Measurements from ENCODE around the gene MUL1. TPM values are rescaled to one million over a fixed set of nuclear protein-coding genes. Genes with fewer than 3 reads are reported as not detected.

The MUL1 gene
- polyA plus RNA-seq, 2 of the 4 experiments (the other 2 are of a cell fraction) = 20.0 to 24.5 TPM

DNA sequence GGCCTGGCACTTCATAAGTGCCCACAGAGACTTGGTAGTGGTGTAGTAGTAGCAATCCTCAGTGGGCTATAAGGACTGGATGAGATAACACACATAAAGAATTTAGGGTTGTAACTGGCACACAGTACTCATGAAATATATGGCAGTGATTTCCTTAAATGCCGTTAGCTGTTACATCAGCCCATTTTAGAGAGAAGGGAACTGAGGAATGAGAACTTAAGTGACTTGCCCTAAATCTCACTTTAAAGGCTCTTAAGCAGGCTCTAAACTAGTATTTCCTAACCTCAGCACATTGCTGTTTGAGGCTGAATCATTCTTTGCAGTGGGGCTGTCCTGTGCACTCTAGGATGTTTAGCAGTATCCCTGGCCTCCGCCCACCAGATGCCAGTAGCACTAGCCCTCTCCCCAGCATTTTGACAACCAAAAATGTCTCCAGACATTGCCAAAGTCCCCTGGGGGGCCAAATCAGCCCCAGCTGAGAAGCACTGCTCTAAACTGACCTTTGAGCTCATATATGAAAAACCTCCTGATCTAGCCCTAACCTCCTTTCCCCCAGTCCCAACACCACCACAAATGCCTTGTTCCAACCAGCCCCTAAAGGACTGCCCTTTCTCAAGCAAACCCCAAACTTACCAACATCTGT is 33.5 kb downstream of the MUL1 start:
- FAIRE-seq = no peak
- Histone ChIP-seq H3K9me3 (no peaks in the 10 kb centered on the region), H3K4me2 (peak overlapping the region; percentile 86), H3K27ac (peak overlapping the region; percentile 98 to 99), H3K4me3 (0 out of 3 replicates have a peak overlapping the region, but pooled peaks have one; percentile 6), H3K4me1 (peaks cover 74% of the 10 kb centered on the region)
- DNase-seq (ENCODE audit: low read depth in 1 of 2, low spot score in 1 of 2) = peak in 1 of 2 experiments; percentile 45
- WGBS (ENCODE audit: missing lambda C conversion rate) = 41% methylated on average over 2 of the region's 2 CpGs
- CTCF ChIA-PET = interaction anchor here (1.5 to 2.7 kb wide), 2 partner anchors 9 to 19 kb away, joined by 7 to 15 read pairs; no protein-coding TSS in a partner anchor
- ATAC-seq = peak; percentile 44 to 56; a peak in 4 of 6 replicates
- TF ChIP-seq NR3C1 (IDR thresholded peaks at IDR 0.05) (no peak), RCOR1 (IDR thresholded peaks at IDR 0.05; ENCODE audit: low read depth, low read length) (no peak), HOXB13 (CRISPR knock-in tag; IDR thresholded peaks at IDR 0.05; ENCODE audit: low read depth) (no peak), RAD21 (conservative IDR thresholded peaks at IDR 0.05 in 1 of 2, IDR thresholded peaks at IDR 0.05 in 1 of 2) (no peak), RNF2 (IDR thresholded peaks at IDR 0.05; ENCODE audit: borderline replicate concordance, low read depth) (no peak), KDM1A (IDR thresholded peaks at IDR 0.05; ENCODE audit: low read depth) (peak; percentile 57; the same call in 1 of the 2 replicates), NPAS2 (CRISPR knock-in tag; IDR thresholded peaks at IDR 0.05; ENCODE audit: borderline replicate concordance) (no peak), ZSCAN20 (CRISPR knock-in tag; IDR thresholded peaks at IDR 0.05) (no peak)
- POLR2A ChIA-PET = interaction anchor here (2.0 kb wide), 1 partner anchor 10 kb away, joined by 21 read pairs; the partner anchor contains the start of gene CAMK2N1

DNA sequence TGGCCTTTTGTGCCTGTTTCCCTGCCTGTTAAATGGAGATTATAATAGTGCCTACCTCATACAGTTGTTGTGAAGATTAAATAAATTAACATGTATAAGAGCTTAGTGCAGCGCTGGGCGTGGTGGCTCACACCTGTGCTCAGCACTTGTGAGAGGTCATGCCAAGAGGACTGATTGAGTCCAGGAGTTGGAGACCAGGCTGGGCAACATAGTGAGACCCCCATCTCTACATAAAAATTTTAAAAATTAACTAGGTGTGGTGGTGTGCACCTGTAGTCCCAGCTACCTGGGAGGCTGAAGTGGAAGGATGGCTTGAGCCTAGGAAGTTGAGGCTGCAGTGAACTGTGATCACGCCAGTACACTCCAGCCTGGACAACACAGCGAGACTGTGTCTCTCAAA is 34.1 kb downstream of the MUL1 start:
- POLR2A ChIA-PET = interaction anchor here (0.8 to 2.0 kb wide), 2 partner anchors 11 to 16 kb away, joined by 3 to 21 read pairs; partner anchors contain the start of gene CAMK2N1
- CTCF ChIA-PET = interaction anchor here (0.8 to 2.7 kb wide), 4 partner anchors 10 to 43 kb away, joined by 4 to 15 read pairs (median 6); no protein-coding TSS in a partner anchor
- ATAC-seq (no peak), FAIRE-seq (no peak), DNase-seq (ENCODE audit: low read depth in 1 of 2, low spot score in 1 of 2) (no peak)
- Histone ChIP-seq H3K9me3 (no peaks in the 10 kb centered on the region), H3K4me3 (no peak overlapping the region), H3K4me1 (peaks cover 69% of the 10 kb centered on the region), H3K27ac (peak overlapping the region; percentile 98 to 99), H3K4me2 (peak overlapping the region; percentile 86)
- WGBS (ENCODE audit: missing lambda C conversion rate) = 94% methylated on average over 4 of the region's 4 CpGs
- TF ChIP-seq SMC3 (IDR thresholded peaks at IDR 0.05) = no peak
- TF ChIP-seq ZSCAN20 (CRISPR knock-in tag; IDR thresholded peaks at IDR 0.05) = no peak
- no peak for TF ChIP-seq FOSB (CRISPR knock-in tag; IDR thresholded peaks at IDR 0.05)
- TF ChIP-seq CHD2 (IDR thresholded peaks at IDR 0.05; ENCODE audit: low read length, partially characterized antibody) = no peak
- TF ChIP-seq HOXB13 (CRISPR knock-in tag; IDR thresholded peaks at IDR 0.05; ENCODE audit: low read depth) = no peak
- no peak for TF ChIP-seq HOXB5 (CRISPR knock-in tag; IDR thresholded peaks at IDR 0.05)
- TF ChIP-seq EP300 (IDR thresholded peaks at IDR 0.05) = no peak
- TF ChIP-seq KDM5A (IDR thresholded peaks at IDR 0.05) = no peak
- no peak for TF ChIP-seq BCL3 (IDR thresholded peaks at IDR 0.05)
- no peak for TF ChIP-seq HDAC2 (IDR thresholded peaks at IDR 0.05)

DNA sequence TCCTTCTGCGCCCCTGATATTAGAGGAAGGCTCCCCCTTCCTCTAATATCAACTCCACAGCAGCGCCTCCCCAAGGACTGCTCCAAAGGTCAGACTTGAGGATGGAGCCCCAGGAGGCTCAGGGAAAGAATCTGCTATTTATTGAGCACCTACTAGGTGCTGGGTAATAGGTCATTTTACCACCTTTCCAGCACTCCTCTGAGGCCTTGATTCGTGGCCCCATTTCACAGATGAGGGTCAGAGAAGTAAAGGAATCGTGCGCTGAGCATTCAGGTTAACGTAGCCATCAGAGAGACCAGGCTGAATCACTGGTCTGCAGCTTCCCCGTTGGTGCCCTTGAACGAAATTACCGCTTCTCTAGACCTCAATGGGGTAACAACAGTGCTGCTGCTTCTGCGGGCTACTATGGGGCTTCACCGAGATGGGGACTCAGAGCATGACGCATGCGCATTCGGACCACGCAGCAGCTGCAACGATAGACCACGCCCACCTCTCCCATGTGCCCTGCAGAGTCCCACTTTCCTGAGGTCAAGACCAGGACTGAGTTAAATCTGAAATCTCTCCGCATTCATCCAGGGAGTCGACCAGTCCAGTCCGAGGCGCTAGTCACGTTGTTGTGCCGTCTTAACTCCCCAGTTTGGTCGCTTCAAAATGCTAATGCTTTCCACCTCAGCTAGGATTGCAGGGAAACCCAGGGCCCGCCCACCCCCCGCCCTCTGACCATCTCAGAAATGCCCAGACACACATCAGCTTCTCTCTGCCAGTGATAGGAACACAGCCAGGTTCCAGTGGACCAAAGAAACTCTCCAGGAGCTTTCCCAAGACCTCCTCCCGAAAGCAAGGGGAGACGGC is 34.9 kb downstream of the MUL1 start:
- ChIA-PET POLR2A (interaction anchor here (0.7 to 2.0 kb wide), 3 partner anchors 12 to 39 kb away, joined by 3 to 21 read pairs (median 3); partner anchors contain the start of gene CAMK2N1), CTCF (interaction anchor here (0.8 to 2.7 kb wide), 5 partner anchors 11 to 110 kb away, joined by 3 to 15 read pairs (median 5); no protein-coding TSS in a partner anchor)
- WGBS (ENCODE audit: missing lambda C conversion rate) = 26% methylated on average over 22 of the region's 28 CpGs
- Histone ChIP-seq H3K4me1 (peaks cover 60% of the 10 kb centered on the region), H3K4me3 (no peak overlapping the region), H3K9me3 (no peaks in the 10 kb centered on the region), H3K27ac (peak overlapping the region; percentile 98 to 99), H3K4me2 (peak overlapping the region; percentile 86)
- peak; percentile 85 to 87 for DNase-seq (ENCODE audit: low read depth in 1 of 2, low spot score in 1 of 2)
- ATAC-seq = peak; percentile 58 to 66
- no peak for FAIRE-seq
- TF ChIP-seq, protein P1, sequence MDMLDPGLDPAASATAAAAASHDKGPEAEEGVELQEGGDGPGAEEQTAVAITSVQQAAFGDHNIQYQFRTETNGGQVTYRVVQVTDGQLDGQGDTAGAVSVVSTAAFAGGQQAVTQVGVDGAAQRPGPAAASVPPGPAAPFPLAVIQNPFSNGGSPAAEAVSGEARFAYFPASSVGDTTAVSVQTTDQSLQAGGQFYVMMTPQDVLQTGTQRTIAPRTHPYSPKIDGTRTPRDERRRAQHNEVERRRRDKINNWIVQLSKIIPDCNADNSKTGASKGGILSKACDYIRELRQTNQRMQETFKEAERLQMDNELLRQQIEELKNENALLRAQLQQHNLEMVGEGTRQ (IDR thresholded peaks at IDR 0.05) = no peak
- no peak for TF ChIP-seq ESRRA (IDR thresholded peaks at IDR 0.05; ENCODE audit: borderline replicate concordance, low read length)
- no peak for TF ChIP-seq RCOR1 (IDR thresholded peaks at IDR 0.05; ENCODE audit: low read depth, low read length)
- no peak for TF ChIP-seq TP53 (CRISPR knock-in tag; IDR thresholded peaks at IDR 0.05)
- TF ChIP-seq MAX (IDR thresholded peaks at IDR 0.05) = peak; percentile 80
- TF ChIP-seq BCL3 (IDR thresholded peaks at IDR 0.05) = no peak
- TF ChIP-seq, protein P2, sequence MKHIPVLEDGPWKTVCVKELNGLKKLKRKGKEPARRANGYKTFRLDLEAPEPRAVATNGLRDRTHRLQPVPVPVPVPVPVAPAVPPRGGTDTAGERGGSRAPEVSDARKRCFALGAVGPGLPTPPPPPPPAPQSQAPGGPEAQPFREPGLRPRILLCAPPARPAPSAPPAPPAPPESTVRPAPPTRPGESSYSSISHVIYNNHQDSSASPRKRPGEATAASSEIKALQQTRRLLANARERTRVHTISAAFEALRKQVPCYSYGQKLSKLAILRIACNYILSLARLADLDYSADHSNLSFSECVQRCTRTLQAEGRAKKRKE (CRISPR knock-in tag; IDR thresholded peaks at IDR 0.05; ENCODE audit: low read depth) = no peak
- TF ChIP-seq EHF (CRISPR knock-in tag; IDR thresholded peaks at IDR 0.05) = no peak
- TF ChIP-seq HOXB13 (CRISPR knock-in tag; IDR thresholded peaks at IDR 0.05; ENCODE audit: low read depth) = no peak
- TF ChIP-seq HEYL (CRISPR knock-in tag; IDR thresholded peaks at IDR 0.05) = no peak
- TF ChIP-seq KDM1A (IDR thresholded peaks at IDR 0.05; ENCODE audit: low read depth) = peak; percentile 67; the same call in 1 of the 2 replicates
- 0 out of 2 replicates have a peak, but pooled peaks have one; percentile 58 for TF ChIP-seq CHD4 (IDR thresholded peaks at IDR 0.05; ENCODE audit: borderline replicate concordance)
- no peak for TF ChIP-seq CBX2 (IDR thresholded peaks at IDR 0.05; ENCODE audit: borderline replicate concordance, low read depth)
- no peak for TF ChIP-seq CBX8 (IDR thresholded peaks at IDR 0.05)
- TF ChIP-seq ZSCAN20 (CRISPR knock-in tag; IDR thresholded peaks at IDR 0.05) = no peak

Data from A549 (cell line).